Left forelimb (tissue), 1 donor: ENCODE measurements around the gene ZFAND2A.
"Not testable (repeated sequence)": the region's sequence is repeated elsewhere in the genome, so short reads cannot be mapped to it uniquely, and the experiment has no call there.

Source experiments
- DNase-seq: peaks from one replicate; pipeline ENCODE4 v3.0.0-alpha.2; 2018; ENCODE audit warnings: low spot score

ZFAND2A gene

DNA sequence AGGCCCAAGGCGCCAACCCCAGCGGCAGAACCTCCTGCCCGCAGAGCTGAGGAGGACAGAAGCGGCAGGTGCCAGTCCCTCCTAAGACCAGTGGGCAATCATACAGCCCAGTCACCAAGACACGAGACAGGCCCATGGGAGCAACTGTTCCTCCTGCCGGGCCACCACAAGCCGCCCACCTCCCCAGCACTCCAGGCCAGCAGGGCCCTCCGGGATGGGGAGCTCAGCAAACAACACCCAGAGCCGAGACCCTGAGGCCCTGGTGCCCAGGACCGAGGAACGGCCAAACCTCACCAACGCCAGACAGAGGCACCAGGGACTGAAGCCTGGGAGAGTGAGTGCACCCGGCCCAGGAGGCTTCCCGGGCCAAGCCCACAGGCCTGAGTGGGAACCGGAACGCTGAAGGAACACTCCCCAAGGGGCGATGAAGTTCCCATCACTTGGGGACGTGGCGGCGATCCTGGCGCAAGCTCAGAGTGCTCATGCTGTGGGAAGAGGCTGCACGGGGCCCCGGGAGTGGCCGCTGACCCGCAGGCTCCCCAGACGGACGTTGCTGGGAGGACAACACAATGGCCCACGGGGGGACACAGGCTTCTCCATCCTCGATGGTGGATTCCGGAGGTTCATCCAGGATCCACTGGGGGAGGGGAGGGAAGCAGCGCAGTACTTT is 37.0 kb downstream of the ZFAND2A start:
- DNase-seq, result no peak

DNA sequence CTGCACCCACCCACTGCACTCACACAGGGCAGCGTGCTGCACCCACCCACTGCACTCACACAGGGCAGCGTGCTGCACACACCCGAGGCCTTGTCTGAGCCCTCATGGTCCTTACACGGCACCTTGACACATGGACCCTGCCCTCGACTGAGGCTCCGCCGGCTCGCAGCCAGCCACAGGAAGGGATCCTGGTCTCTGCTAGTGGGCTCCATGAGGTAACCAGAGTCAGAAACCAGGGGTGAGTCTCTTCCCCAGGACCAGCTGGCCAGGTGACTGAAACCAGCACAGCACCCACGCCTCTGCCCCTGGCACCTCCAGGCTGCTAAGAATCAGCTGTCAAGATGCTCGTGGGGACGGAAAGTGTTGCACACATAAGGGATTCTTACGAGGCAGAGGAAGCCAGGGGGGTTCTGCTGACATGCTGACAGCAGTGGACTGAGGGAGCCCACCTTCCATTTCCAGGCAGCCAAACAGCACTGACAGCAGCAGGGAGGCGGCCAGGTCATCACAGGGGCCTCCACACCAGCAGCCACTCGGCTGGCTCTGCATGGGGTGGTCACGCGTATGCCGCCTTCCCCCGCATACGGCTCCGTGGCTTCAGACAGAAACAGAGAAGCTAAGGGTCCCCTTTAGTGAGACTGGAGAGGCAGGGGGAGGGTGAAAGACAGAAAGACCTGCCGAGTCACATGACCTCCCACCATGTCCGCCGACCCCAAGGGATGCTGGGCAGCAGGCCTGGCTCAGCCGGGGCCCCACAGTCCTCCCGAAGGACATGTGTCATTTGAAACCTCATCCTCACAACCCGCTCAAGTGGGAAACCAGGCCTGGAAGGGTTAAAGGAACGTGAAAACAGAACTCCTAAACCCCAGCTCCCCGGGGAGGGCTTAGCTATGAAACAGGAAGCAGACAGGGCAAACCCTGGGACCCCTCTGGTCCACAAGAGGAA is 37.8 kb downstream of the ZFAND2A start:
- no peak for DNase-seq

DNA sequence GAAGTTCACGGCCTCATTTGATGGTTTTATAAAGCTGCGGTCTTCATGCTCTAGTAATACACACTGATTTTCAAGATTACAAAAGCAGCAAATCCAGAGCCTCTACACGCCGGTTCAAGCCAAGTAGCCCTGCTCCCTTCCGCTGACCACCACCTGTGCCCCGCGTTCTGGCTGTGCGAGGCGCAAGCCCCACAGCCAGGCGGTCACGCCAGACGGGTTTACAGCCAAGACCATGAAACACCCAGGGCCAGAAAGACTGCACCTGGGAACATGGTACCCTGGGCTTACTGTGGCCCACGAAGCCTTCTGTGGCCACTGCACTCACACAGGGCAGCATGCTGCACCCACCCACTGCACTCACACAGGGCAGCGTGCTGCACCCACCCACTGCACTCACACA is 38.5 kb downstream of the ZFAND2A start:
- no peak for DNase-seq

DNA sequence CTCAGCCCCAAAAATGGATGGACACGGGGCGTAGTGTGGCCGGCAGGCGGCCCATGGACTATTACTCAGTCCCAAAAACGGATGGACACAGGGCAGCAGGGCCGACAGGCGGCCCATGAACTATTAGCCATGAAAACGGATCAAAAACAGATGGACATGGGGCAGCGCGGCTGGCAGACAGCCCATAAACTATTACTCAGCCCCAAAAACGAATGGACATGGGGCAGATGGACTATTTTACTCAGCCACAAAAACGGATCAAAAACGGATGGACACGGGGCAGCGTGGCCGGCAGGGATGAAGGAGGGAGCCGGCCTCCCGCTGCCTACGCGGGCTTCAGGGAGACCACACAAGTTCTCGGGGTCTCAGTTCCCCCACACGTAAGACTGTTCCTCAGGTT is 39.2 kb downstream of the ZFAND2A start:
- DNase-seq, result no peak

DNA sequence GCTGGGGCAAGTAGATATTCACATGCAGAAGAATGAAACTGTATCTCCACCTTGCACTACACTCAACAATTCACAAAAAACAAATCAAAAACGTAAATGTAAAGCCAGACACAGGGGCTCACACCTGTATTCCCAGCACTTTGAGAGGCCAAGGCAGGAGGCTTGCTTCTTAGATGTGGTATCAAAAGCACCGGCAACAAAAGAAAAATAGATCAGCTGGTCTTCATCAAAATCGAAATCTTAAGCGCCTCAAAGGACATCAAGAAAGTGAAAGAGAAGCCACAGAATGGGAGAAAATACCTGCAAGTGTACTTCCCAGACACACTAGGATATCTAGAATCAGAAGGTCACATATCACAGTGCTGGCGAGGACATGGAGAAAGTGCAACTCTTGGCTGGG is 40.8 kb downstream of the ZFAND2A start:
- DNase-seq, result no peak

DNA sequence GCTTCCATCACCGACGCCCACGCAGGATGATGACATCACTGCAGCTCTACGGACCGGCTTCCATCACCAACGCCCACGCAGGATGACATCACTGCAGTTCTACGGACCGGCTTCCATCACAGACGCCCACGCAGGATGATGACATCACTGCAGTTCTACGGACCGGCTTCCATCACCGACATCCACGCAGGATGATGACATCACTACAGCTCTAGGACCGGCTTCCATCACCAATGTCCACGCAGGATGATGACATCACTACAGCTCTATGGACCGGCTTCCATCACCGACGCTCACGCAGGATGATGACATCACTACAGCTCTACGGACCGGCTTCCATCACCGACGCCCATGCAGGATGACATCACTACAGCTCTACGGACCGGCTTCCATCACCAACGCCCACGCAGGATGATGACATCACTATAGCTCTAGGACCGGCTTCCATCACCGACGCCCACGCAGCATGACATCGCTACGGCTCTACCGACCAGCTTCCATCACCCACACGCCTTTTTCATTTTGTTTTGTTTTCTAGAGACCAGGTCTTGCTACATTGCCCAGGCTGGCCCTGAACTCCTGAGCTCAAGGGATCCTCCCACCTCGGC is 42.6 kb downstream of the ZFAND2A start:
- DNase-seq, result no peak

DNA sequence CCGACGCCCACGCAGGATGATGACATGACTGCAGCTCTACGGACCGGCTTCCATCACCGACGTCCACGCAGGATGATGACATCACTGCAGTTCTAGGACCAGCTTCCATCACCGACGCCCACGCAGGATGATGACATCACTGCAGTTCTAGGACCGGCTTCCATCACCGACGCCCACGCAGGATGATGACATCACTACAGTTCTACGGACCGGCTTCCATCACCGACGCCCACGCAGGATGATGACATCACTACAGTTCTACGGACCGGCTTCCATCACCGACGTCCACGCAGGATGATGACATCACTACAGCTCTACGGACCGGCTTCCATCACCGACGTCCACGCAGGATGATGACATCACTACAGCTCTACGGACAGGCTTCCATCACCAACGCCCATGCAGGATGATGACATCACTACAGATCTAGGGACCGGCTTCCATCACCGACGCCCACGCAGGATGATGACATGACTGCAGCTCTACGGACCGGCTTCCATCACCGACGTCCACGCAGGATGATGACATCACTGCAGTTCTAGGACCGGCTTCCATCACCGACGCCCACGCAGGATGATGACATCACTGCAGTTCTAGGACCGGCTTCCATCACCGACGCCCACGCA is 43.5 kb downstream of the ZFAND2A start:
- not testable (repeated sequence) for DNase-seq

DNA sequence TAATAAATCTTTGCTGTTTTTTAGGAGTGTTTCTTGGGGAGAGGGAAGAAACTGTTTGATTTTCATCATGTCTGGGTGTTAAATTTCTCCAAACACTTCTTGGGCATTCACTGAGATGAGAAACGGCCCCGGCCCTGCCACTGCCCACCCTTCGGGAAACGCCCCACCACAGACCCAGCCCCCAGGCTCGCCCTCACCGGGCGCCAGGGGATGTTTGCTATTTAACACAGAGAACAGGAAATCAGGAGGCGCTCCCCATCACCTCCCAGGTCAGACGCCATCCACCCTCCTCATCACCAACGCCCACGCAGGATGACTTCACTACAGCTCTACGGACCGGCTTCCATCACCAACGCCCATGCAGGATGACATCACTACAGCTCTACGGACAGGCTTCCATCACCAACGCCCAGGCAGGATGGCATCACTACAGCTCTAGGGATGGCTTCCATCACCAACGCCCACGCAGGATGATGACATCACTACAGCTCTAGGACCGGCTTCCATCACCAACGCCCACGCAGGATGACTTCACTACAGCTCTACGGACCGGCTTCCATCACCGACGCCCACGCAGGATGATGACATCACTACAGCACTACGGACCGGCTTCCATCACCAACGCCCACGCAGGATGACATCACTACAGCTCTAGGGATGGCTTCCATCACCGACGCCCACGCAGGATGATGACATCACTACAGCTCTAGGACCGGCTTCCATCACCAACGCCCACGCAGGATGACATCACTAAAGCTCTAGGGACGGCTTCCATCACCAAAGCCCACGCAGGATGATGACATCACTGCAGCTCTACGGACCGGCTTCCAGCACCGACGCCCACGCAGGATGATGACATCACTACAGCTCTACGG is 44.6 kb downstream of the ZFAND2A start:
- not testable (repeated sequence) for DNase-seq

DNA sequence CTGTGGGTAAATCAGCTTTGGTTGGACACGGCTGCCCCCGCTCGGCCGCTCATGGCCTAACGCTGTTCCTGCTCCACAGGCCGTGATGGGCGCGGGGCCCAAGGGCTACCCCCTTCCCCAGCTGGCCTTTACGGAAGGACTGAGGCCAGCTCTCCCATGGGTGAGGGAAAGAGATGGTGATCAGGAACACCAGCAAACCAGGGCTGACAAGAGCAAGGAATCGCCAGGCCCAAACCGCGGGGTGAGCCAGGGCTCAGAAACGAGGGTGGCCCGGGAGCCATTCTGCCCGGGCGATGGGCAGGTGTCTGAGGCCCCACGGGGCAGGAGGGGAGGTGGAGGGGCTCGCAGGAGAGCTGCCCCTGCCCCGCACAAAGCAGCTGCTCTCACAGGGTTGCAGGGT is 45.5 kb downstream of the ZFAND2A start:
- DNase-seq, result no peak

DNA sequence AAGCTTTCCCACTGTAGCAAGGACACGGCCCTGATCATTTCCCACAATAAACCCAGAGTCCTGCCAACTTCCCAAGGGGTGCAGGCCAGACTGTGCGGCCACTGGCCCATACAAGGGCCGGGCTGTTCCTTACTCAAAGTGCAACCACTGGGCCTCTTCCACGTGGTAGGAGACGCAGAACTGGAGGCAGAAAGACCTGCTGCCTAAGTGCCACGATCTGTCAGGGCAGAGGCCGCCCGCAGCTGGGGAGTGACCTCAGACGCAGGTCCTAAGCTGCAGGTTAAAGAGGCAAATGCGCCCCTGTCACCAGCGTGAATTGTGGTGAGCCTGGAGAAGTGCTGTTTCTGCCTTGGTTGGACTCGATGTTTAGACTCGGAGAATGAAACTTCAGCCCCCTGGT is 45.9 kb downstream of the ZFAND2A start:
- no peak for DNase-seq

DNA sequence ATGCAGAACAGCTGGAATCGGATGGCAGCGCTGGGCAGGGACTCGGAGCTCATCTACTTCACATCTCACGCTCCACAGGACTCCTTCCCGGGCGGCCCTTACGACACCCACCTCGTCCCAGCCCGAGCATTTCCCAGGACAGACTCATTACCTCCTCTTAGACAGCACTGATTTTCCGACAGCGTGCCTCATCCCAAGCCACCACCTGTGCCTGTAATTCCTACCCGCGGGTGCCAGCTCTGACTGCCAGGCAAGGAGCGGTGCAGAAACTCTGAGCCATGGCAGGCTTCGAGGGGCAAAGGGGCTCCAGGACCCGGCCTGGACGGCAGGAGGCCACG is 46.5 kb downstream of the ZFAND2A start:
- no peak for DNase-seq

DNA sequence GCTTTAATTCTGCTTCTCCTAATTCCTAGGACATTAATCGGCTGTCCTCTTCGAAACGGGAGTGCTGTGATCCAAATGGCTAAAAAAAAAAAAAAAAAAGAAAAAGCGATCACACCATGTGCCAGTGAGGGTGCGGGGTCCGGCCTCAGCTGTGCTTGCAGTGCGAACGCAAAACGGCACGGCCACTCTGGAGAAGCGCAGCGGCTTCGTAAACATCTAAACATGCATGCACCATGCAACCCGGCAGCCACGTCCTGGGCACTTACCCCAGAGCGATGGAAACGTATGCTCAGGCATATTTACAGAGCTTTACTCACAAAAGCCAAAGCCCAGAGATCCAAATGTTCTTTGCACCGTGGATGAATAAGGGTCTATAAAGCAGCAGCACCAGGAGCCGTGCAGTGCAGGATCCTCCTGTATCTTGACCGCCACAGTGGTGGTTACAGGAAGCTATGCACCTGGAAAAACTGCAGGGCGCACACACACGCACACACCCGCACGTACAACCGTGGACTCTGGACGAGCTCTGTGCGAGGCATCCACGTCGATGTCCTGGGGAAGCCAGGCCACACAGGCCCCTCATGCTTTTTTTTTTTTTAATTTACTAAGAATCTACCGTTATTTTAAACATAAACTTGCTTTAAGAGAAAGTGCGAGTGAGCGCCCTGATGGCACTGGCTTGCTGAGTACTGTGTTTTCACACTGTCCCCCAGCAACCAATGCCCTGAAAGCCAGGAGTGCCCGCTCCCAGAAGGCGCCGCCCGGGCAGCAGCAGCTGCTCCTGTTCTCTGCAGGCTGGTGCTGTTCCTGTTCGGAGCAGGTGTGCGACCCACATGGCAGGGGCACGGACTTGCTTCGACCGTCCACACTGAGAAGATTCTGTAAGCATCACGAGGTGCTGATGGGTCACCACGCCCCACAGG is 47.1 kb downstream of the ZFAND2A start:
- no peak for DNase-seq

DNA sequence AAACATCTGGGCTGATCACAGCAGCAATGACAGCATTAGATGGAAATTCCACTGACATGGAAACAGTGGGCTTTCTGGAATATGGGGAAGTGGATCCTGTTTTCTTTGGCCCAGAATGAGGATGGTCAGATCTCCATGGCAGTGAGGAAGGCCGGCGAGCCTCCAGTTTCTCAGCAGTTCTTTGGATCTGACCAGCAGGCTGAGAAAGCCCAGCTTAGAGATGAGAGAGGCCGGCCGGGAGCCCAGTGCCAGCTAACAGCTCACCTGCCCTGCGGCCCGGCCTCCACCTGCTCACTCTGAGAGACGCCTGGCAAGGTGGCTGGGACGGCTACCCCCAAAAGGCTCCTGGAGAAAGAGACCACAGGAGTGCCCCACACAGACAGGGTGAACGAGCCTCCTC is 47.9 kb downstream of the ZFAND2A start:
- DNase-seq, result no peak

DNA sequence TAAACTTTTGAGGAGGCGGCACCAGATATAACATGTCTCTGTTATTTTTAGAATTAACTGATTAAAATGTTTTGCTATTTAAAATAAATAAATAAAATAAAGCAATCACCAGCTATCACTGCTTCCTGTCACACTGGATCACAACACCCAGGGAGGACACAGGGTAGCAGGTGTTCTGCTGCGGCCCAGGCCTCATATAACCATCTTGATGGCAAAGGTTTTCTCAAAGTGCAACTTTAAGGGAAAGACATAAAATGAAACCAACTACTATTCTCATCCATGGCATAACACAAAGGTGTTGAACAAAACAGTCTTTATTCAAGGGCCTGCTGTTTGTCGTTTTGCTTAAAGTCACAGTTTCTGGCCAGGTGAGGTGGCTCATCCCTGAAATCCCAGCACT is 48.8 kb downstream of the ZFAND2A start:
- no peak for DNase-seq

DNA sequence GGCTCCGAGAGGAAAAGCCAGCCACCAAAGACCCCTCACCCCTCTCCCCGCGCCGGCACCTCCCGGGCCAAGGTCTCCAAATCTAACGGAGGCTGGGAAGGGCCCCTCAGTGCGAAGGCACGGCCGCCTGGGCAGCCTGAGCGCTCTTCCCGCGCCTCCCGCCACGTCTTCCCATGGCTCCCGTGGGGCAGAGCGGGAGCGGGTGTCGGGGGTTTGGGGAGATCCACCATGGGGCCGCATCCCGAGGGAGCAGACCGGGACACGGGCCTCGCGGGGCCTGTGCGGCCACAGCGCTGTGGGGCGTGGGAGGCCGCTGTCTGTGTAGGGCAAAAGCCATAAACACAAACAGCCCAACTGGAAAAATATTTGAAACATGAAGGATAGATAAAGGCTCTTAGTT is 49.6 kb downstream of the ZFAND2A start:
- DNase-seq, result no peak

DNA sequence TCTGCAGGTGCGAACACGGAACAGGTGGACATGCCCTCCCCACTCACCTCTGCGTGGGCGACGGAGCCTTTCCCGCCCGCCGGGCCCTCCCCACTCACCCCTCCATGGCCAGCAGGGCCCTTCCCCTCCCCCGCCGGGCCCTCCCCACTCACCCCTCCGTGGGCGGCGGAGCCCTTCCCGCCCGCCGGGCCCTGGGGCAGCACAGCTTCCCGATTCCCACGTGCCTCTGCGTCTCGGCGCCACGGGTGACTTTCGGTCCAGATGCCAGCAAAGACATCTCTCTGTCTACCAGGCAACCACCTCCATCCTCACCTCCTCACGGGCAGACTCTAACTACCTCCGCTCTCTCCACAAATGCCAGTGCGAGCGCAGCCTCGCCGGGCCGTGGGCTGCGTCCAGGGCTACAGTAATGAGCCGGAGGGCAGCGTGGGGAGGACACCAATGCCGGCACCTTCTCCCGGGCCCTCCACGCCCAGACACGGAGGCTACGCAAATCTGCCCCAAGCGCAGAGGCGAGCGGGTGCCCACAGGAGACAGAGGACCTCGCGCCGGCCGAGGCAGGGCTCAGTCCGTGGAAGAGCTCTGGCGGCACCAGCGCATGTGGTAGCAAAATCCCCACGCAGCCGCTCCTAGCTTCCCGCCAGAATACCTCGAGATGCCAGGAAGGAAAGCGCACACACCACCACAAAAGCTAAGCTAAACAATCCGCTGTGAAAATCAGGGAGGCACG is 50.2 kb downstream of the ZFAND2A start:
- no peak for DNase-seq

DNA sequence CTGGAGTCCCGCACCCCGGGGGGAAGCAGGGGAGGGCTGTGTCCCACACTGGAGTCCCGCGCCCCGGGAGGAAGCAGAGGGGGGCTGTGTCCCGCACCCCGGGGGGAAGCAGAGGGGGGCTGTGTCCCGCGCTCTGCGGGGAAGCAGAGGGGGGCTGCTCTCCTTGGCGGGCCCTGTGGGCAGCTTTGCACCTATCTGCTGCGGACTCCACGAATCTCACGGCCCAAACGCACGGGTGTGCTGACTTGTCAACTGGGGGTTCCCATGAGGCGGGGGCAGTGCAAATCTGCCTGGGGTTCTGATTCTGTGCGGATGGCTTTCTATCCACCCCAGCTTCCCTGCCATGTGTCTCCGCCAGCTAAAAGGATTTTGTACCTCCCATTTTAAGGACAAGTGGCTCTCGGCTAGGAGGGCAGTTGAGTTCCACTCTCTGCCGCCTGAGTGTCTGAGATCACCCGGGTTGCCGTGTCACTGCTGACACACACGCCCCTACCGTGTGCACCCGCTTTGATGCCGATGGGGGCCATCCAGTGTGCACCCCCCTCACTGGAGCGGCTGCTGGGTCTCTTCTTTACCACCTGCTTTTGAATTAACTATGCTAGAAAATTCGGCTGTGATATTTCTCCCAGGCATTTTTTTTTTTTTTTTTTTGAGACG is 51.6 kb downstream of the ZFAND2A start:
- DNase-seq, result no peak

DNA sequence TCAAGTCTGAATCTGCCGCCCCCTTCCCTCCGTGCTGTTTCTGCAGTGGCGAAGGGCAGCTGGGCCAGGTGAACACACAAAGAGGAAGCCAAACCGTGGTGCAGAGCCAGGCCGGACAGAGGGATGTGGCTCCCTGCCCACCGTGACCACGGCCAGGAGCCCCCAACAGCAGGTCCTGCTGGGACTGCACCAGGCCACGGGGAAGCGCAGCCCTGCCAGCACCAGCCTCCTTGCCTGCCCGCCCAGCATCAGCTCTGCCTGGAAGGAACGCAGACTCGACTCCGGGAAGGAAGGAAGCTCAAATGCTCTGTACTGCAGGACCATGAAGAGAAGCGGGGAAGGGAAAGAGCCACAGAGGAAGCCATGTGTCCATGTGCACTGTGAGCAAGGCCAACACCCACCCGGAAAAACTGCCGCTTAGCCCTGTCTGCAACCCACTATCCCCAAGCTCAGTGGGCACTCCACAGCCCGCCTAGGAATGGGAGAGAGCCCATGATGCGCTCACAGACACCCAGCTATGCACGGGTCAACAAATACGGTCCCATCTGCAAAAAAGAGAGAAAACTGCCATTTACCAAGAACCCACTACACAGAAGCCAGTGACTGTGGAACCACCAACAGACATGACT is 53.1 kb downstream of the ZFAND2A start:
- DNase-seq, result no peak
